GM12801 (cell line): Measurements from ENCODE around the gene L3MBTL4.

Experiments used
- CTCF ChIP-seq: IDR thresholded peaks from one replicate; pipeline ENCODE4 v1.5.1; 2011; ENCODE audit warnings: control low read depth; ENCODE audit not compliant: insufficient read length; ENCODE audit errors: extremely low read depth

Gene L3MBTL4

GRCh38 chr18:6021306-6022073 is 393.2 kb downstream of the L3MBTL4 start:
- no peak for TF ChIP-seq CTCF

GRCh38 chr18:6018671-6019070 is 396.0 kb downstream of the L3MBTL4 start:
- TF ChIP-seq CTCF = no peak

- TF ChIP-seq CTCF = no peak
These were observed 397.5 kb downstream of the L3MBTL4 start for GRCh38 chr18:6017171-6017570.

- no peak for TF ChIP-seq CTCF
These were observed 399.3 kb downstream of the L3MBTL4 start for GRCh38 chr18:6015364-6015763.

GRCh38 chr18:6013171-6013810 is 401.4 kb downstream of the L3MBTL4 start:
- no peak for TF ChIP-seq CTCF

- TF ChIP-seq CTCF = no peak
These were observed 403.8 kb downstream of the L3MBTL4 start for GRCh38 chr18:6010921-6011320.

GRCh38 chr18:6010284-6010683 is 404.4 kb downstream of the L3MBTL4 start:
- no peak for TF ChIP-seq CTCF
